ENCODE data around the gene UBASH3B. TPM values are rescaled to one million over a fixed set of nuclear protein-coding genes. Genes with fewer than 3 reads are reported as not detected.

The UBASH3B gene
- total RNA-seq, 1 experiment from 2014 or later: 10.3 TPM

DNA sequence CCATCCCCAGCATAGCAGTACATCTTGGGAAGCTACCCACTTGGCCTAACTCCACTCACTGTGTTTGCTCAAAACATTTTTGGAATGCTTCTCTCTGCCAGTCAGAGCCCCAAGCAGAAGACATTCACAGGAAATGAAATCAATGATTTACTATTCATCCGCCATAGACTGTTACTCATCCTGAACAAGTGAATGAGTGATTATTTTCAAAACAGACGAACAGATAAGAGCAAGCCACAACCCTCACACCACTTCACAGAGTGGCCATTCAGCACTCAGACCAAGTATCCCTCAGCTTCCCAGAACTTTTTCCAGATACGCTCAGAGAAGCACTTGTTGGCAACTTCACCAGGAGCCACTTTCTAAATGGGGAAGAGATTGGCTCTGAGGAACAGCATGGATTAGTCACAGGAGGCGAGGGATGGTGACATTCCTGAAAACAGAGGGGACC, 13.0 kb upstream of the UBASH3B start:
- Mint-ChIP-seq H3K27me3 (ENCODE audit: insufficient read depth, unreplicated experiment) (no peaks in the 10 kb centered on the region), H3K36me3 (ENCODE audit: insufficient read depth, unreplicated experiment) (no peaks in the 10 kb centered on the region), H3K4me3 (ENCODE audit: unreplicated experiment) (no peak overlapping the region), H3K4me1 (ENCODE audit: insufficient read depth, unreplicated experiment) (peaks cover 23% of the 10 kb centered on the region), H3K27ac (ENCODE audit: low read depth, unreplicated experiment) (peak overlapping the region; percentile 39), H3K9me3 (ENCODE audit: unreplicated experiment) (no peaks in the 10 kb centered on the region)
- CTCF ChIA-PET: interaction anchor here (0.6 to 1.8 kb wide), 4 partner anchors 9 to 211 kb away, joined by 3 to 6 read pairs (median 4); no protein-coding TSS in a partner anchor
- POLR2A ChIA-PET: interaction anchor here (0.9 kb wide), 1 partner anchor 13 kb away, joined by 3 read pairs; the partner anchor contains the start of gene UBASH3B
- TF ChIP-seq, protein P1, sequence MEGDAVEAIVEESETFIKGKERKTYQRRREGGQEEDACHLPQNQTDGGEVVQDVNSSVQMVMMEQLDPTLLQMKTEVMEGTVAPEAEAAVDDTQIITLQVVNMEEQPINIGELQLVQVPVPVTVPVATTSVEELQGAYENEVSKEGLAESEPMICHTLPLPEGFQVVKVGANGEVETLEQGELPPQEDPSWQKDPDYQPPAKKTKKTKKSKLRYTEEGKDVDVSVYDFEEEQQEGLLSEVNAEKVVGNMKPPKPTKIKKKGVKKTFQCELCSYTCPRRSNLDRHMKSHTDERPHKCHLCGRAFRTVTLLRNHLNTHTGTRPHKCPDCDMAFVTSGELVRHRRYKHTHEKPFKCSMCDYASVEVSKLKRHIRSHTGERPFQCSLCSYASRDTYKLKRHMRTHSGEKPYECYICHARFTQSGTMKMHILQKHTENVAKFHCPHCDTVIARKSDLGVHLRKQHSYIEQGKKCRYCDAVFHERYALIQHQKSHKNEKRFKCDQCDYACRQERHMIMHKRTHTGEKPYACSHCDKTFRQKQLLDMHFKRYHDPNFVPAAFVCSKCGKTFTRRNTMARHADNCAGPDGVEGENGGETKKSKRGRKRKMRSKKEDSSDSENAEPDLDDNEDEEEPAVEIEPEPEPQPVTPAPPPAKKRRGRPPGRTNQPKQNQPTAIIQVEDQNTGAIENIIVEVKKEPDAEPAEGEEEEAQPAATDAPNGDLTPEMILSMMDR (IDR thresholded peaks at IDR 0.05; ENCODE audit: unreplicated experiment): no peak
- DNase-seq (ENCODE audit: unreplicated experiment): peak; percentile 59
- intact Hi-C loops (cut with micrococcal nuclease): no loop called here
- no TSS peak for BruUV-seq (replicated peaks)

DNA sequence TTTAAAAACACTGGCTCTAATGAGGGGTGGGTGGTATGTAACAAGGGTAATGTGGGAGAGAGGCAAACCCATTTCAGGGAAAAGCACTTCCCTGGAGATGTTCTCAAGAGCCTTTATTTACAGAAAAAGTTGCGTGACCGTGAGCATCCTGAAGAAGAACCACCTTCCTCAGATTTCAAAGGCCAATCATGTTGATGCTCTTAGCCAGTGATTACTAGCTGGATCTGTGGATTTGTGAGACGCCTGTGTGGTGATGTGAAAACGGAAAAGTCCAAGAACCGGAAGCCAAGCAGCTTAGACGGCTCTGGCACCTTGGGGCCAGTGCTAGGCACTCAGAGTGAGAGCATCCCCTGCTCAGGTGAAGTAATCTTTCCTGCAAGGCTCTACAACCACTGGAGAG, 12.6 kb upstream of the UBASH3B start:
- Mint-ChIP-seq H3K9me3 (ENCODE audit: unreplicated experiment) (no peaks in the 10 kb centered on the region), H3K4me3 (ENCODE audit: unreplicated experiment) (no peak overlapping the region), H3K36me3 (ENCODE audit: insufficient read depth, unreplicated experiment) (no peaks in the 10 kb centered on the region), H3K27me3 (ENCODE audit: insufficient read depth, unreplicated experiment) (no peaks in the 10 kb centered on the region), H3K27ac (ENCODE audit: low read depth, unreplicated experiment) (peak overlapping the region; percentile 39), H3K4me1 (ENCODE audit: insufficient read depth, unreplicated experiment) (peaks cover 23% of the 10 kb centered on the region)
- intact Hi-C loops (cut with micrococcal nuclease): no loop called here
- TF ChIP-seq, protein P1 (IDR thresholded peaks at IDR 0.05; ENCODE audit: unreplicated experiment): no peak
- ChIA-PET CTCF (interaction anchor here (0.6 to 1.8 kb wide), 5 partner anchors 10 to 210 kb away, joined by 3 to 6 read pairs (median 3); no protein-coding TSS in a partner anchor), POLR2A (interaction anchor here (0.9 kb wide), 1 partner anchor 12 kb away, joined by 3 read pairs; the partner anchor contains the start of gene UBASH3B)
- no peak for DNase-seq (ENCODE audit: unreplicated experiment)
- no TSS peak for BruUV-seq (replicated peaks)

GRCh38 chr11:122645847-122646246, 9.7 kb upstream of the UBASH3B start:
- no peak for DNase-seq (ENCODE audit: unreplicated experiment)
- Mint-ChIP-seq H3K27ac (ENCODE audit: low read depth, unreplicated experiment) (no peak overlapping the region), H3K9me3 (ENCODE audit: unreplicated experiment) (no peaks in the 10 kb centered on the region), H3K4me3 (ENCODE audit: unreplicated experiment) (no peak overlapping the region), H3K36me3 (ENCODE audit: insufficient read depth, unreplicated experiment) (no peaks in the 10 kb centered on the region), H3K4me1 (ENCODE audit: insufficient read depth, unreplicated experiment) (peaks cover 23% of the 10 kb centered on the region), H3K27me3 (ENCODE audit: insufficient read depth, unreplicated experiment) (no peaks in the 10 kb centered on the region)
- BruUV-seq (replicated peaks): no TSS peak
- ChIA-PET POLR2A (interaction anchor here (1.7 kb wide), 1 partner anchor 10 kb away, joined by 5 read pairs; the partner anchor contains the start of gene UBASH3B), CTCF (interaction anchor here (1.0 to 1.4 kb wide), 4 partner anchors 10 to 234 kb away, joined by 3 to 6 read pairs (median 4); partner anchors contain the start of gene UBASH3B)
- intact Hi-C loops (cut with micrococcal nuclease): no loop called here
- TF ChIP-seq, protein P1 (IDR thresholded peaks at IDR 0.05; ENCODE audit: unreplicated experiment): no peak

GRCh38 chr11:122646549-122647340, 8.8 kb upstream of the UBASH3B start:
- TF ChIP-seq, protein P1 (IDR thresholded peaks at IDR 0.05; ENCODE audit: unreplicated experiment): no peak
- no peaks in the 10 kb centered on the region for H3K27me3 Mint-ChIP-seq (ENCODE audit: insufficient read depth, unreplicated experiment)
- BruUV-seq (replicated peaks): no TSS peak
- peaks cover 23% of the 10 kb centered on the region for H3K4me1 Mint-ChIP-seq (ENCODE audit: insufficient read depth, unreplicated experiment)
- DNase-seq (ENCODE audit: unreplicated experiment): peak; percentile 71
- peak overlapping the region; percentile 72 for H3K27ac Mint-ChIP-seq (ENCODE audit: low read depth, unreplicated experiment)
- H3K9me3 Mint-ChIP-seq (ENCODE audit: unreplicated experiment): no peaks in the 10 kb centered on the region
- H3K36me3 Mint-ChIP-seq (ENCODE audit: insufficient read depth, unreplicated experiment): no peaks in the 10 kb centered on the region
- POLR2A ChIA-PET: interaction anchor here (1.1 to 1.7 kb wide), 2 partner anchors 9 to 22 kb away, joined by 5 read pairs; partner anchors contain the start of gene UBASH3B
- intact Hi-C loops (cut with micrococcal nuclease): no loop called here
- H3K4me3 Mint-ChIP-seq (ENCODE audit: unreplicated experiment): no peak overlapping the region
- CTCF ChIA-PET: interaction anchor here (0.6 to 1.6 kb wide), 10 partner anchors 9 to 217 kb away, joined by 3 to 6 read pairs (median 4); partner anchors contain the start of gene UBASH3B
